SU-DHL-6 (cell line): ENCODE results near the gene TNS3.

ENCODE experiments used
- H2AFZ ChIP-seq: fragments of 200-600 bp; sonication (generic); 2 replicates; pipeline ENCODE4 v1.6.1; 2014; ENCODE audit warnings: low read depth, mild to moderate bottlenecking, moderate library complexity, mixed read lengths, antibody characterized with exemption, low read length; ENCODE audit not compliant: severe bottlenecking
- H3F3A ChIP-seq: fragments of 200-600 bp; shearing (Covaris generic); 2 replicates; pipeline ENCODE4 v1.6.0; 2016; ENCODE audit warnings: antibody characterized with exemption, mild to moderate bottlenecking; ENCODE audit not compliant: insufficient read depth
- H3K27ac ChIP-seq: fragments of 200-600 bp; sonication (generic); 2 replicates; pipeline ENCODE4 v1.5.1; 2016; ENCODE audit warnings: low read depth, mild to moderate bottlenecking, low read length, moderate library complexity, mixed read lengths
- H3K27me3 ChIP-seq: fragments of 200-600 bp; sonication (generic), shearing (Covaris generic); 2 replicates; pipeline ENCODE4 v1.6.0; 2014; ENCODE audit warnings: mild to moderate bottlenecking, low read length
- H3K36me3 ChIP-seq: fragments of 200-600 bp; sonication (generic); 2 replicates; pipeline ENCODE4 v1.6.1; 2014; ENCODE audit warnings: mild to moderate bottlenecking, low read length, mixed read lengths
- H3K4me2 ChIP-seq: fragments of 300-600, 200-600 bp; shearing (Covaris generic), sonication (generic); 2 replicates; pipeline ENCODE4 v1.6.0; 2014; ENCODE audit warnings: low read length, low read depth, mild to moderate bottlenecking; ENCODE audit not compliant: poor library complexity, severe bottlenecking
- H3K4me3 ChIP-seq: fragments of 200-600 bp; sonication (generic); 2 replicates; pipeline ENCODE4 v1.5.1; 2014; ENCODE audit warnings: antibody characterized with exemption, low read length, mild to moderate bottlenecking, mixed read lengths; ENCODE audit not compliant: insufficient read depth, poor library complexity, severe bottlenecking
- H3K79me2 ChIP-seq: fragments of 200-600 bp; sonication (generic); 2 replicates; pipeline ENCODE4 v1.6.1; 2014; ENCODE audit warnings: mild to moderate bottlenecking, low read length, moderate library complexity; ENCODE audit not compliant: insufficient read depth
- H3K9ac ChIP-seq: fragments of 200-600 bp; sonication (generic); 2 replicates; pipeline ENCODE4 v1.7.0; 2014; ENCODE audit warnings: mild to moderate bottlenecking, low read length
- H3K9me2 ChIP-seq: fragments of 200-600 bp; sonication (generic); replicated peaks from 2 replicates; pipeline ENCODE4 v1.6.1; 2014; ENCODE audit warnings: low read length; ENCODE audit not compliant: insufficient read depth
- H3K9me3 ChIP-seq: fragments of 200-600 bp; sonication (generic); 2 replicates; pipeline ENCODE4 v1.6.1; 2014; ENCODE audit warnings: low read length, mixed read lengths; ENCODE audit not compliant: insufficient read depth
- H4K20me1 ChIP-seq: fragments of 200-600 bp; sonication (generic); 2 replicates; pipeline ENCODE4 v1.6.1; 2014; ENCODE audit warnings: low read depth, mild to moderate bottlenecking, antibody characterized with exemption, low read length, moderate library complexity, mixed read lengths
- CTCF ChIP-seq: fragments of 200-600 bp; sonication (generic); IDR thresholded peaks from one replicate; pipeline ENCODE4 v1.5.1; 2017; ENCODE audit warnings: antibody characterized with exemption, mild to moderate bottlenecking, low read length, moderate library complexity; ENCODE audit not compliant: insufficient read depth, poor library complexity, severe bottlenecking
- EZH2phosphoT487 ChIP-seq: fragments of 200-600 bp; sonication (generic), shearing (Covaris generic); conservative IDR thresholded peaks from 2 replicates; pipeline ENCODE4 v1.6.1; 2018; ENCODE audit warnings: mild to moderate bottlenecking, antibody characterized with exemption, low read length, moderate library complexity, mixed read lengths

TNS3 gene

GRCh38 chr7:47383696-47384445 is 198.0 kb downstream of the TNS3 start:
- no peaks in the 10 kb centered on the region for H3K79me2 ChIP-seq
- H3K9me2 ChIP-seq, result no peaks in the 10 kb centered on the region
- no peak overlapping the region for H3K4me2 ChIP-seq
- no peaks in the 10 kb centered on the region for H3K9me3 ChIP-seq
- H4K20me1 ChIP-seq, result no peaks in the 10 kb centered on the region
- TF ChIP-seq CTCF, result no peak
- no peak for TF ChIP-seq EZH2phosphoT487
- H2AFZ ChIP-seq, result no peak overlapping the region
- no peak overlapping the region for H3K9ac ChIP-seq
- H3K4me3 ChIP-seq, result no peak overlapping the region
- no peak overlapping the region for H3K27ac ChIP-seq
- H3K36me3 ChIP-seq, result no peaks in the 10 kb centered on the region
- H3K27me3 ChIP-seq, result no peaks in the 10 kb centered on the region
- no peaks in the 10 kb centered on the region for H3F3A ChIP-seq

GRCh38 chr7:47383072-47383471 is 198.8 kb downstream of the TNS3 start:
- Histone ChIP-seq H3K4me2 (no peak overlapping the region), H3K27me3 (no peaks in the 10 kb centered on the region), H3F3A (no peaks in the 10 kb centered on the region), H3K9ac (no peak overlapping the region), H3K9me2 (no peaks in the 10 kb centered on the region), H3K79me2 (no peaks in the 10 kb centered on the region), H3K9me3 (no peaks in the 10 kb centered on the region), H2AFZ (no peak overlapping the region), H4K20me1 (no peaks in the 10 kb centered on the region), H3K36me3 (no peaks in the 10 kb centered on the region), H3K4me3 (no peak overlapping the region), H3K27ac (no peak overlapping the region)
- no peak for TF ChIP-seq EZH2phosphoT487
- no peak for TF ChIP-seq CTCF

GRCh38 chr7:47382200-47382599 is 199.7 kb downstream of the TNS3 start:
- Histone ChIP-seq H3K27ac (no peak overlapping the region), H3K9me2 (no peaks in the 10 kb centered on the region), H3F3A (no peaks in the 10 kb centered on the region), H3K9ac (no peak overlapping the region), H4K20me1 (no peaks in the 10 kb centered on the region), H2AFZ (no peak overlapping the region), H3K36me3 (no peaks in the 10 kb centered on the region), H3K79me2 (no peaks in the 10 kb centered on the region), H3K27me3 (no peaks in the 10 kb centered on the region), H3K4me3 (no peak overlapping the region), H3K9me3 (no peaks in the 10 kb centered on the region), H3K4me2 (no peak overlapping the region)
- TF ChIP-seq CTCF, result no peak
- TF ChIP-seq EZH2phosphoT487, result no peak
